Testis (tissue), 2 donors: ENCODE data around the gene STK24.

Experiments
- POLR2A ChIP-seq: fragments of 450-650 bp; IDR thresholded peaks from one replicate; pipeline ENCODE4 v1.6.1; 2017; ENCODE audit warnings: antibody characterized with exemption, mild to moderate bottlenecking, moderate library complexity
- TF ChIP-seq, protein P1 (sequence below), 3 experiments: fragments of 450-650 bp in 2 of 3; fragments of 200-600 bp in 1 of 3; sonication (generic) in 1 of 3; IDR thresholded peaks; one replicate each; pipeline ENCODE4 v1.5.1; 2016 to 2019; ENCODE audit warnings: antibody characterized with exemption in 3 of 3, mild to moderate bottlenecking in 2 of 3, moderate library complexity in 1 of 3

GRCh38 chr13:98508685-98509084 lies 68.2 kb downstream of the STK24 start:
- TF ChIP-seq POLR2A, result no peak
- TF ChIP-seq, protein P1, sequence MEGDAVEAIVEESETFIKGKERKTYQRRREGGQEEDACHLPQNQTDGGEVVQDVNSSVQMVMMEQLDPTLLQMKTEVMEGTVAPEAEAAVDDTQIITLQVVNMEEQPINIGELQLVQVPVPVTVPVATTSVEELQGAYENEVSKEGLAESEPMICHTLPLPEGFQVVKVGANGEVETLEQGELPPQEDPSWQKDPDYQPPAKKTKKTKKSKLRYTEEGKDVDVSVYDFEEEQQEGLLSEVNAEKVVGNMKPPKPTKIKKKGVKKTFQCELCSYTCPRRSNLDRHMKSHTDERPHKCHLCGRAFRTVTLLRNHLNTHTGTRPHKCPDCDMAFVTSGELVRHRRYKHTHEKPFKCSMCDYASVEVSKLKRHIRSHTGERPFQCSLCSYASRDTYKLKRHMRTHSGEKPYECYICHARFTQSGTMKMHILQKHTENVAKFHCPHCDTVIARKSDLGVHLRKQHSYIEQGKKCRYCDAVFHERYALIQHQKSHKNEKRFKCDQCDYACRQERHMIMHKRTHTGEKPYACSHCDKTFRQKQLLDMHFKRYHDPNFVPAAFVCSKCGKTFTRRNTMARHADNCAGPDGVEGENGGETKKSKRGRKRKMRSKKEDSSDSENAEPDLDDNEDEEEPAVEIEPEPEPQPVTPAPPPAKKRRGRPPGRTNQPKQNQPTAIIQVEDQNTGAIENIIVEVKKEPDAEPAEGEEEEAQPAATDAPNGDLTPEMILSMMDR (IDR thresholded peaks at IDR 0.05), result no peak
